Trophoblast cell (in vitro differentiated cells and primary cell): ENCODE data around the gene FAM13C.

Experiments
- DNase-seq, 2 donors: peaks; one replicate each; pipeline ENCODE4 v3.0.0-alpha.2; 2016
- H2AFZ ChIP-seq: 2 replicates; pipeline ENCODE4 v1.6.1; 2013; ENCODE audit warnings: low read length, moderate library complexity, mild to moderate bottlenecking; ENCODE audit not compliant: insufficient read depth, poor library complexity
- H2AK5ac ChIP-seq: 2 replicates; pipeline ENCODE4 v1.6.1; 2013; ENCODE audit warnings: mild to moderate bottlenecking, low read length
- H2BK120ac ChIP-seq: 2 replicates; pipeline ENCODE4 v1.6.1; 2013; ENCODE audit warnings: low read length, mild to moderate bottlenecking, moderate library complexity; ENCODE audit not compliant: insufficient read depth, poor library complexity
- H2BK12ac ChIP-seq: 2 replicates; pipeline ENCODE4 v1.6.1; 2013; ENCODE audit warnings: mild to moderate bottlenecking, low read length, moderate library complexity
- H2BK5ac ChIP-seq: 2 replicates; pipeline ENCODE4 v1.6.1; 2013; ENCODE audit warnings: low read length, low read depth, moderate library complexity, mild to moderate bottlenecking; ENCODE audit not compliant: poor library complexity
- H3K14ac ChIP-seq: 2 replicates; pipeline ENCODE4 v1.6.1; 2013; ENCODE audit warnings: mild to moderate bottlenecking, low read length
- H3K18ac ChIP-seq: 2 replicates; pipeline ENCODE4 v1.6.1; 2013; ENCODE audit warnings: mild to moderate bottlenecking, low read length
- H3K23ac ChIP-seq: 2 replicates; pipeline ENCODE4 v1.6.1; 2013; ENCODE audit warnings: low read length
- H3K27ac ChIP-seq: 2 replicates; pipeline ENCODE4 v1.5.1; 2013; ENCODE audit warnings: low read depth, mild to moderate bottlenecking, inconsistent platforms, low read length, moderate library complexity
- H3K27me3 ChIP-seq: 2 replicates; pipeline ENCODE4 v1.6.1; 2013; ENCODE audit warnings: inconsistent platforms, mild to moderate bottlenecking, low read length, moderate library complexity; ENCODE audit not compliant: insufficient read depth
- H3K36me3 ChIP-seq, 2 experiments: 1 replicate in 1 of 2; 2 replicates in 1 of 2; pipeline ENCODE4 v1.6.1; 2013; ENCODE audit warnings: low read length in 2 of 2, mild to moderate bottlenecking in 2 of 2, moderate library complexity in 1 of 2; ENCODE audit not compliant: insufficient read depth in 2 of 2, control insufficient read depth in 1 of 2
- H3K4ac ChIP-seq: 2 replicates; pipeline ENCODE4 v1.6.1; 2013; ENCODE audit warnings: low read depth, mild to moderate bottlenecking, low read length, moderate library complexity
- H3K4me1 ChIP-seq, 2 experiments: 1 replicate in 1 of 2; 2 replicates in 1 of 2; pipeline ENCODE4 v1.6.1; 2013; ENCODE audit warnings: low read length in 2 of 2, mild to moderate bottlenecking in 2 of 2, moderate library complexity in 1 of 2; ENCODE audit not compliant: insufficient read depth in 2 of 2, control insufficient read depth in 1 of 2
- H3K4me2 ChIP-seq: 2 replicates; pipeline ENCODE4 v1.6.1; 2013; ENCODE audit warnings: inconsistent platforms, mild to moderate bottlenecking, low read length, moderate library complexity
- H3K4me3 ChIP-seq: 2 replicates; pipeline ENCODE4 v1.5.1; 2013; ENCODE audit warnings: mild to moderate bottlenecking, low read depth, low read length, inconsistent platforms
- H3K79me1 ChIP-seq: one replicate; pipeline ENCODE4 v1.6.1; 2013; ENCODE audit warnings: low read length
- H3K79me2 ChIP-seq: 2 replicates; pipeline ENCODE4 v1.6.1; 2013; ENCODE audit warnings: low read length, mild to moderate bottlenecking; ENCODE audit not compliant: control insufficient read depth, insufficient read depth, poor library complexity
- H3K9ac ChIP-seq: 2 replicates; pipeline ENCODE4 v1.6.1; 2013; ENCODE audit warnings: mild to moderate bottlenecking, low read length
- H3K9me3 ChIP-seq: 2 replicates; pipeline ENCODE4 v1.6.1; 2013; ENCODE audit warnings: low read depth, mild to moderate bottlenecking, control low read depth, inconsistent platforms, low read length; ENCODE audit not compliant: insufficient read depth
- H4K12ac ChIP-seq: 2 replicates; pipeline ENCODE4 v1.6.1; 2013; ENCODE audit warnings: low read depth, mild to moderate bottlenecking, low read length, moderate library complexity
- H4K8ac ChIP-seq: 2 replicates; pipeline ENCODE4 v1.6.1; 2013; ENCODE audit warnings: low read depth, mild to moderate bottlenecking, low read length, moderate library complexity
- H4K91ac ChIP-seq: one replicate; pipeline ENCODE4 v1.6.1; 2013; ENCODE audit warnings: low read depth, mild to moderate bottlenecking, low read length, moderate library complexity
- WGBS: extraction: QIAGEN DNeasy Blood & Tissue Kit; methylation state at CpG from one replicate; pipeline ENCODE4 v1.1.7; 2013; ENCODE audit warnings: missing lambda C conversion rate; ENCODE audit not compliant: insufficient read length, insufficient coverage; ENCODE audit errors: extremely low coverage; 5-methylcytosine and 5-hydroxymethylcytosine counted together

FAM13C gene

GRCh38 chr10:59342000-59342399 is 20.3 kb downstream of the FAM13C start:
- H3K4ac ChIP-seq, result no peak overlapping the region
- no peak overlapping the region for H4K12ac ChIP-seq
- peaks cover 1% of the 10 kb centered on the region for H3K79me1 ChIP-seq
- no peak overlapping the region for H3K9ac ChIP-seq
- H3K4me1 ChIP-seq, result no peaks in the 10 kb centered on the region
- no peak overlapping the region for H2AFZ ChIP-seq
- no peak overlapping the region for H3K23ac ChIP-seq
- H3K9me3 ChIP-seq, result no peaks in the 10 kb centered on the region
- H2AK5ac ChIP-seq, result no peak overlapping the region
- no CpG with 5 or more reads among the region's 1 CpG for WGBS
- H3K36me3 ChIP-seq, result no peaks in the 10 kb centered on the region
- H2BK5ac ChIP-seq, result no peak overlapping the region
- H3K79me2 ChIP-seq, result no peaks in the 10 kb centered on the region
- no peak overlapping the region for H3K4me2 ChIP-seq
- H3K14ac ChIP-seq, result no peak overlapping the region
- H2BK120ac ChIP-seq, result no peak overlapping the region
- no peak for DNase-seq
- H4K8ac ChIP-seq, result no peak overlapping the region
- no peak overlapping the region for H3K4me3 ChIP-seq
- H3K27ac ChIP-seq, result no peak overlapping the region
- H3K27me3 ChIP-seq, result no peaks in the 10 kb centered on the region
- H4K91ac ChIP-seq, result no peak overlapping the region
- H3K18ac ChIP-seq, result no peak overlapping the region
- no peak overlapping the region for H2BK12ac ChIP-seq

GRCh38 chr10:59340285-59340684 is 22.1 kb downstream of the FAM13C start:
- Histone ChIP-seq H3K27ac (no peak overlapping the region), H3K36me3 (no peaks in the 10 kb centered on the region), H3K4me1 (no peaks in the 10 kb centered on the region), H3K4me2 (no peak overlapping the region), H3K27me3 (no peaks in the 10 kb centered on the region), H2AK5ac (no peak overlapping the region), H3K9ac (no peak overlapping the region), H4K91ac (no peak overlapping the region), H4K12ac (no peak overlapping the region), H2BK5ac (no peak overlapping the region), H4K8ac (no peak overlapping the region), H3K79me2 (no peaks in the 10 kb centered on the region), H2AFZ (no peak overlapping the region), H3K9me3 (no peaks in the 10 kb centered on the region), H3K14ac (no peak overlapping the region), H3K4ac (no peak overlapping the region), H3K4me3 (no peak overlapping the region), H3K79me1 (peaks cover 1% of the 10 kb centered on the region), H3K18ac (no peak overlapping the region), H2BK120ac (no peak overlapping the region), H3K23ac (no peak overlapping the region), H2BK12ac (no peak overlapping the region)
- WGBS, result no CpG with 5 or more reads among the region's 1 CpG
- DNase-seq, result no peak

DNA sequence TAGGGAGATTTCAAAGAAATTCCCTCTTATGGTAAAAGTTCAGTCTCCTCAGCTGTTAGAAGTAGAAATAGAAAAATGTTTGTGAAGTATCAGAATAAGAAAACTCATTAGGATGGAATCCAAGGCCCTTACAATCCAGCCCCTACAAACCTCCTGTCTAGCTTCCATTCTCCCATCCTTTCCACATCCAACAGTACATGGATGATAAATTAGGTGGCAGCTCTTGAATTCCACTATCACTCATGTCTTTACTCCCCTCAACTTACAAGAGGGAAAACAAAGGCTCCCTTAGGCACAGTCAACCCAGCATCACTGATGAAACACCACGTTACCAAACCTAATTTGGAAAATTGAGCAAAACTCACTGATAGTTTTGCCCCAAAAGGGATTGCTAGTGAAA is 23.0 kb downstream of the FAM13C start:
- no peak overlapping the region for H4K12ac ChIP-seq
- H3K36me3 ChIP-seq, result no peaks in the 10 kb centered on the region
- H2BK5ac ChIP-seq, result no peak overlapping the region
- no peaks in the 10 kb centered on the region for H3K79me2 ChIP-seq
- H3K4me1 ChIP-seq, result no peaks in the 10 kb centered on the region
- no peak overlapping the region for H3K18ac ChIP-seq
- no peak overlapping the region for H3K27ac ChIP-seq
- H3K9ac ChIP-seq, result no peak overlapping the region
- no peak overlapping the region for H2BK12ac ChIP-seq
- H4K91ac ChIP-seq, result no peak overlapping the region
- no peaks in the 10 kb centered on the region for H3K9me3 ChIP-seq
- H2AFZ ChIP-seq, result no peak overlapping the region
- no peak overlapping the region for H2BK120ac ChIP-seq
- no peak overlapping the region for H3K4me3 ChIP-seq
- no peak overlapping the region for H3K4me2 ChIP-seq
- WGBS, result no CpG with 5 or more reads among the region's 1 CpG
- H3K14ac ChIP-seq, result no peak overlapping the region
- no peak overlapping the region for H3K23ac ChIP-seq
- H3K79me1 ChIP-seq, result peaks cover 1% of the 10 kb centered on the region
- H2AK5ac ChIP-seq, result no peak overlapping the region
- no peak overlapping the region for H3K4ac ChIP-seq
- no peak for DNase-seq
- no peak overlapping the region for H4K8ac ChIP-seq
- no peaks in the 10 kb centered on the region for H3K27me3 ChIP-seq

GRCh38 chr10:59337201-59337652 is 25.1 kb downstream of the FAM13C start:
- H2BK120ac ChIP-seq, result no peak overlapping the region
- H3K4me2 ChIP-seq, result no peak overlapping the region
- no peak overlapping the region for H3K4me3 ChIP-seq
- H3K27me3 ChIP-seq, result no peaks in the 10 kb centered on the region
- no peak overlapping the region for H4K12ac ChIP-seq
- no peaks in the 10 kb centered on the region for H3K9me3 ChIP-seq
- no peak overlapping the region for H4K8ac ChIP-seq
- H2BK5ac ChIP-seq, result no peak overlapping the region
- no peak overlapping the region for H3K4ac ChIP-seq
- no peak overlapping the region for H3K23ac ChIP-seq
- H2AK5ac ChIP-seq, result no peak overlapping the region
- H3K18ac ChIP-seq, result no peak overlapping the region
- H3K4me1 ChIP-seq, result no peaks in the 10 kb centered on the region
- H3K27ac ChIP-seq, result no peak overlapping the region
- no peaks in the 10 kb centered on the region for H3K79me2 ChIP-seq
- H2BK12ac ChIP-seq, result no peak overlapping the region
- no peak overlapping the region for H3K9ac ChIP-seq
- no peak overlapping the region for H4K91ac ChIP-seq
- DNase-seq, result peak in 1 of 2 donors; percentile 5
- no peaks in the 10 kb centered on the region for H3K36me3 ChIP-seq
- peaks cover 1% of the 10 kb centered on the region for H3K79me1 ChIP-seq
- no peak overlapping the region for H3K14ac ChIP-seq
- no peak overlapping the region for H2AFZ ChIP-seq
